NCI-H2227 (cell line): ENCODE results near the gene DNAJB13.
"Not testable (repeated sequence)": the region's sequence is repeated elsewhere in the genome, so short reads cannot be mapped to it uniquely, and the experiment has no call there.

Experiments used
- DNase-seq: peaks from one replicate; lab custom pipeline; 2025; ENCODE audit not compliant: unreplicated experiment; lab: John Stamatoyannopoulos, UW

Gene DNAJB13

GRCh38 chr11:73976451-73977151, 25.8 kb downstream of the DNAJB13 start:
- no peak for DNase-seq

GRCh38 chr11:73977856-73978519, 27.2 kb downstream of the DNAJB13 start:
- DNase-seq = no peak

- DNase-seq = no peak
Measured at GRCh38 chr11:73978576-73979086, 27.8 kb downstream of the DNAJB13 start.

GRCh38 chr11:73980001-73980961, 29.5 kb downstream of the DNAJB13 start:
- DNase-seq = no peak

GRCh38 chr11:73981051-73981805, 30.4 kb downstream of the DNAJB13 start:
- no peak for DNase-seq

- DNase-seq = peak; percentile 93
Measured at GRCh38 chr11:73982595-73982989, 31.8 kb downstream of the DNAJB13 start, which contains the start of gene UCP2. UCP2 (minus strand) TSS chr11:73982843; CDS start chr11:73978378, 4,465 bp downstream.

GRCh38 chr11:73982990-73983740, 32.3 kb downstream of the DNAJB13 start:
- peak; percentile 98 for DNase-seq

GRCh38 chr11:73983741-73984538, 33.1 kb downstream of the DNAJB13 start:
- peak; percentile 11 for DNase-seq

GRCh38 chr11:73985661-73986060, 34.8 kb downstream of the DNAJB13 start:
- not testable (repeated sequence) for DNase-seq

- DNase-seq = no peak
Measured at GRCh38 chr11:73988227-73988626, 37.4 kb downstream of the DNAJB13 start.

GRCh38 chr11:73989156-73989555, 38.3 kb downstream of the DNAJB13 start:
- no peak for DNase-seq

GRCh38 chr11:73990730-73991129, 39.9 kb downstream of the DNAJB13 start:
- no peak for DNase-seq

- DNase-seq = no peak
Measured at GRCh38 chr11:73991471-73992006, 40.7 kb downstream of the DNAJB13 start.

- DNase-seq = no peak
Measured at GRCh38 chr11:73995247-73995646, 44.4 kb downstream of the DNAJB13 start.

- DNase-seq = no peak
Measured at GRCh38 chr11:73995731-73996130, 44.9 kb downstream of the DNAJB13 start.

- DNase-seq = no peak
Measured at GRCh38 chr11:73996161-73996747, 45.4 kb downstream of the DNAJB13 start.

GRCh38 chr11:73997120-73997770, 46.4 kb downstream of the DNAJB13 start:
- no peak for DNase-seq
